Measurements from ENCODE around the gene IGFBP5. TPM values are rescaled to one million over a fixed set of nuclear protein-coding genes. Genes with fewer than 3 reads are reported as not detected.

The IGFBP5 gene
- total and polyA plus RNA-seq, 10 of the 15 experiments (the other 5 are each of a cell fraction or from before 2014, with no cell fraction given): 2.8 TPM; not detected in 9

DNA sequence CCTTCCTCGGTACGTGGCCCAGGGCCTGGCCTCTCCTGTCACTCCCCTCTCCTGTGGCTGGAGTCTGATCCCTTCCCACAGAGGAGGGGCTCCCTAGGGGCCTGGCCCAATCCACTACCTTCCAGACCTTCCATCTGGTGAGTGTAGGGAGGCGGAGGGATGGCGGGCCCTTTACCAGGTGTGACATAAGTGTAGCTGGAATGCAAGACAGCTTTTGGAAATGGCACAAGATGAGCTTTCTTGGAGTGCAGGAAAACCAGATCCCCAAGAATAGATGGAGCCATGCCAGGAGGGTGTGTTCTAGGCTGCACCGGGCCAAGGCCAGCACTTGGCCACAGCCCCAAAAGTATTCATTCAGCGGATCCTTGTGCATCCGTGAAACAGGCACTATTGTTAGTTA, 30.1 kb downstream of the IGFBP5 start (continued):
- TF ChIP-seq, protein P1, sequence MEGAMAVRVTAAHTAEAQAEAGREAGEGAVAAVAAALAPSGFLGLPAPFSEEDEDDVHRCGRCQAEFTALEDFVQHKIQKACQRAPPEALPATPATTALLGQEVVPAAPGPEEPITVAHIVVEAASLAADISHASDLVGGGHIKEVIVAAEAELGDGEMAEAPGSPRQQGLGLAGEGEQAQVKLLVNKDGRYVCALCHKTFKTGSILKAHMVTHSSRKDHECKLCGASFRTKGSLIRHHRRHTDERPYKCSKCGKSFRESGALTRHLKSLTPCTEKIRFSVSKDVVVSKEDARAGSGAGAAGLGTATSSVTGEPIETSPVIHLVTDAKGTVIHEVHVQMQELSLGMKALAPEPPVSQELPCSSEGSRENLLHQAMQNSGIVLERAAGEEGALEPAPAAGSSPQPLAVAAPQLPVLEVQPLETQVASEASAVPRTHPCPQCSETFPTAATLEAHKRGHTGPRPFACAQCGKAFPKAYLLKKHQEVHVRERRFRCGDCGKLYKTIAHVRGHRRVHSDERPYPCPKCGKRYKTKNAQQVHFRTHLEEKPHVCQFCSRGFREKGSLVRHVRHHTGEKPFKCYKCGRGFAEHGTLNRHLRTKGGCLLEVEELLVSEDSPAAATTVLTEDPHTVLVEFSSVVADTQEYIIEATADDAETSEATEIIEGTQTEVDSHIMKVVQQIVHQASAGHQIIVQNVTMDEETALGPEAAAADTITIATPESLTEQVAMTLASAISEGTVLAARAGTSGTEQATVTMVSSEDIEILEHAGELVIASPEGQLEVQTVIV (IDR thresholded peaks at IDR 0.05; ENCODE audit: borderline replicate concordance, partially characterized antibody): no peak
- TF ChIP-seq ZBED1 (IDR thresholded peaks at IDR 0.05; ENCODE audit: borderline replicate concordance): no peak

DNA sequence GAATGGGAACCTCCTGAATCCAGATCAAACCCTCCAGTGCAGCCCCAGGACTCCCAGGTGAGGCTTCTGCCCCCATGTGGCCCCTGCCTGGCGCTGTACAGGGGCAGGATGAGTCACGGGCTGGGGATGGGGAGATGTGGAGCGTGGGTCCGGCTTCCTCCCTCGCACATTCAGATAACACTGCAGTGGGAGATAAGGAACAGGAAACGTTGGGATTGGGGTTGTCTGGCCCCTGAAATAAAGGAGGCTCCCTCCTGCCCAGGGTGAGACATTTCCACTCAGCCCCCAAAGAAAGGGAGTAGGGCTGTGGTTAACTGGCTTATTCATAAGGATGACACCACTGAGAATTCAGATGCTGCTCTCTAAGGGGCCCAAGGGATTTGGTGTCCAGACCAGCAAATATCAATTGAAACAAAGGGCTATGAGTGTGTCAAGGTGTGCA, 30.7 kb downstream of the IGFBP5 start:
- no peak overlapping the region for H3K27ac ChIP-seq (ENCODE audit: control insufficient read depth, insufficient read depth)
- H3K27me3 ChIP-seq (replicated peaks in 1 of 2; ENCODE audit: control insufficient read depth in 2 of 2, insufficient read depth in 2 of 2, low read length in 1 of 2): no peaks in the 10 kb centered on the region; a peak in 1 of 4 replicates
- CTCF ChIA-PET: interaction anchor here (0.8 to 14.2 kb wide), 10 partner anchors 9 to 442 kb away, joined by 3 to 475 read pairs (median 6); no protein-coding TSS in a partner anchor
- in situ Hi-C loops (cut with MboI): loop anchor here (5.0 to 10.0 kb wide), 3 partner anchors 147 to 720 kb away; no protein-coding TSS in a partner anchor
- FAIRE-seq: no peak
- H3K4me1 ChIP-seq (ENCODE audit: control insufficient read depth, insufficient read depth, low read length): no peaks in the 10 kb centered on the region
- H3K79me2 ChIP-seq (ENCODE audit: control insufficient read depth, insufficient read depth, low read length): no peaks in the 10 kb centered on the region
- H3K4me3 ChIP-seq: no peak overlapping the region
- SMC1A ChIA-PET (ENCODE audit: uncharacterized antibody, unreplicated experiment): interaction anchor here (0.9 to 12.7 kb wide), 7 partner anchors 13 to 442 kb away, joined by 3 to 226 read pairs (median 4); no protein-coding TSS in a partner anchor
- POLR2A ChIA-PET: interaction anchor here (0.6 kb wide), 2 partner anchors 29 to 236 kb away, joined by 3 to 5 read pairs; no protein-coding TSS in a partner anchor
- under 1% methylated on average over 6 of the region's 6 CpGs for WGBS (ENCODE audit: insufficient coverage, insufficient replicate concordance, low lambda C conversion rate, missing lambda C conversion rate)
- H2AFZ ChIP-seq (ENCODE audit: control insufficient read depth, low read depth, low read length): no peak overlapping the region
- H4K20me1 ChIP-seq (ENCODE audit: control insufficient read depth, insufficient read depth): no peaks in the 10 kb centered on the region
- peak; percentile 60 for ATAC-seq
- RAD21 ChIA-PET (ENCODE audit: unreplicated experiment): interaction anchor here (1.0 to 12.2 kb wide), 3 partner anchors 8 to 442 kb away, joined by 3 to 239 read pairs (median 6); no protein-coding TSS in a partner anchor
- no peaks in the 10 kb centered on the region for H3K36me3 ChIP-seq (ENCODE audit: control insufficient read depth in 2 of 2, insufficient read depth in 2 of 2, low read length in 1 of 2)
- H3K4me2 ChIP-seq (ENCODE audit: control insufficient read depth, insufficient read depth): no peak overlapping the region
- no peak for DNase-seq (ENCODE audit: low read depth, low spot score)
- no TSS peak for BruUV-seq (replicated peaks)
- H3K9ac ChIP-seq (ENCODE audit: control insufficient read depth, insufficient read depth, low read length): no peak overlapping the region
- H3K9me3 ChIP-seq (replicated peaks; ENCODE audit: control insufficient read depth, insufficient read depth, low read length): no peaks in the 10 kb centered on the region
- intact Hi-C loops (cut with micrococcal nuclease; ENCODE audit: unreplicated experiment): loop anchor here (10.0 kb wide), 3 partner anchors 250 to 630 kb away; partner anchors contain the start of gene SMARCAL1
- TF ChIP-seq, protein P2, sequence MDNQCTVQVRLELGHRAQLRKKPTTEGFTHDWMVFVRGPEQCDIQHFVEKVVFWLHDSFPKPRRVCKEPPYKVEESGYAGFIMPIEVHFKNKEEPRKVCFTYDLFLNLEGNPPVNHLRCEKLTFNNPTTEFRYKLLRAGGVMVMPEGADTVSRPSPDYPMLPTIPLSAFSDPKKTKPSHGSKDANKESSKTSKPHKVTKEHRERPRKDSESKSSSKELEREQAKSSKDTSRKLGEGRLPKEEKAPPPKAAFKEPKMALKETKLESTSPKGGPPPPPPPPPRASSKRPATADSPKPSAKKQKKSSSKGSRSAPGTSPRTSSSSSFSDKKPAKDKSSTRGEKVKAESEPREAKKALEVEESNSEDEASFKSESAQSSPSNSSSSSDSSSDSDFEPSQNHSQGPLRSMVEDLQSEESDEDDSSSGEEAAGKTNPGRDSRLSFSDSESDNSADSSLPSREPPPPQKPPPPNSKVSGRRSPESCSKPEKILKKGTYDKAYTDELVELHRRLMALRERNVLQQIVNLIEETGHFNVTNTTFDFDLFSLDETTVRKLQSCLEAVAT (IDR thresholded peaks at IDR 0.05): 0 out of 2 replicates have a peak, but pooled peaks have one; percentile 25
- peak; percentile 50 for TF ChIP-seq RAD21 (IDR thresholded peaks at IDR 0.05; ENCODE audit: insufficient read depth, low read depth, low read length)
- no peak for TF ChIP-seq TARDBP (IDR thresholded peaks at IDR 0.05; ENCODE audit: borderline replicate concordance)
- peak; percentile 38; the same call in 1 of the 2 replicates for TF ChIP-seq RUNX3 (IDR thresholded peaks at IDR 0.05; ENCODE audit: low read length)
- TF ChIP-seq IKZF2 (IDR thresholded peaks at IDR 0.05): peak; percentile 20 to 45; a peak in 1 of 4 replicates
- peak; percentile 39; the same call in 1 of the 2 replicates for TF ChIP-seq IKZF1 (conservative IDR thresholded peaks at IDR 0.05)
- TF ChIP-seq, protein P3, sequence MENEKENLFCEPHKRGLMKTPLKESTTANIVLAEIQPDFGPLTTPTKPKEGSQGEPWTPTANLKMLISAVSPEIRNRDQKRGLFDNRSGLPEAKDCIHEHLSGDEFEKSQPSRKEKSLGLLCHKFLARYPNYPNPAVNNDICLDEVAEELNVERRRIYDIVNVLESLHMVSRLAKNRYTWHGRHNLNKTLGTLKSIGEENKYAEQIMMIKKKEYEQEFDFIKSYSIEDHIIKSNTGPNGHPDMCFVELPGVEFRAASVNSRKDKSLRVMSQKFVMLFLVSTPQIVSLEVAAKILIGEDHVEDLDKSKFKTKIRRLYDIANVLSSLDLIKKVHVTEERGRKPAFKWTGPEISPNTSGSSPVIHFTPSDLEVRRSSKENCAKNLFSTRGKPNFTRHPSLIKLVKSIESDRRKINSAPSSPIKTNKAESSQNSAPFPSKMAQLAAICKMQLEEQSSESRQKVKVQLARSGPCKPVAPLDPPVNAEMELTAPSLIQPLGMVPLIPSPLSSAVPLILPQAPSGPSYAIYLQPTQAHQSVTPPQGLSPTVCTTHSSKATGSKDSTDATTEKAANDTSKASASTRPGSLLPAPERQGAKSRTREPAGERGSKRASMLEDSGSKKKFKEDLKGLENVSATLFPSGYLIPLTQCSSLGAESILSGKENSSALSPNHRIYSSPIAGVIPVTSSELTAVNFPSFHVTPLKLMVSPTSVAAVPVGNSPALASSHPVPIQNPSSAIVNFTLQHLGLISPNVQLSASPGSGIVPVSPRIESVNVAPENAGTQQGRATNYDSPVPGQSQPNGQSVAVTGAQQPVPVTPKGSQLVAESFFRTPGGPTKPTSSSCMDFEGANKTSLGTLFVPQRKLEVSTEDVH (IDR thresholded peaks at IDR 0.05; ENCODE audit: low read depth, partially characterized antibody): no peak
- TF ChIP-seq, protein P4, sequence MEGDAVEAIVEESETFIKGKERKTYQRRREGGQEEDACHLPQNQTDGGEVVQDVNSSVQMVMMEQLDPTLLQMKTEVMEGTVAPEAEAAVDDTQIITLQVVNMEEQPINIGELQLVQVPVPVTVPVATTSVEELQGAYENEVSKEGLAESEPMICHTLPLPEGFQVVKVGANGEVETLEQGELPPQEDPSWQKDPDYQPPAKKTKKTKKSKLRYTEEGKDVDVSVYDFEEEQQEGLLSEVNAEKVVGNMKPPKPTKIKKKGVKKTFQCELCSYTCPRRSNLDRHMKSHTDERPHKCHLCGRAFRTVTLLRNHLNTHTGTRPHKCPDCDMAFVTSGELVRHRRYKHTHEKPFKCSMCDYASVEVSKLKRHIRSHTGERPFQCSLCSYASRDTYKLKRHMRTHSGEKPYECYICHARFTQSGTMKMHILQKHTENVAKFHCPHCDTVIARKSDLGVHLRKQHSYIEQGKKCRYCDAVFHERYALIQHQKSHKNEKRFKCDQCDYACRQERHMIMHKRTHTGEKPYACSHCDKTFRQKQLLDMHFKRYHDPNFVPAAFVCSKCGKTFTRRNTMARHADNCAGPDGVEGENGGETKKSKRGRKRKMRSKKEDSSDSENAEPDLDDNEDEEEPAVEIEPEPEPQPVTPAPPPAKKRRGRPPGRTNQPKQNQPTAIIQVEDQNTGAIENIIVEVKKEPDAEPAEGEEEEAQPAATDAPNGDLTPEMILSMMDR (IDR thresholded peaks at IDR 0.05 in 2 of 3, conservative IDR thresholded peaks at IDR 0.05 in 1 of 3; ENCODE audit: control insufficient read depth in 2 of 3, extremely low read depth in 1 of 3, insufficient read depth in 1 of 3, low read depth in 3 of 3, low read length in 3 of 3): peak in 2 of 3 experiments; percentile 6 to 30; a peak in 2 of 6 replicates

All from GM12878 (cell line).